Measurements from ENCODE around the gene KIAA0319L.

KIAA0319L gene

GRCh38 chr1:35535243-35535642 is 22.0 kb downstream of the KIAA0319L start:
- no peak for DNase-seq

- no peak for DNase-seq
Measured at GRCh38 chr1:35533586-35533985, 23.6 kb downstream of the KIAA0319L start.

GRCh38 chr1:35532497-35533223 is 24.5 kb downstream of the KIAA0319L start:
- no peak for DNase-seq

- DNase-seq, result no peak
Measured at GRCh38 chr1:35531368-35531767, 25.8 kb downstream of the KIAA0319L start.

- DNase-seq, result no peak
Measured at GRCh38 chr1:35530946-35531345, 26.3 kb downstream of the KIAA0319L start.

GRCh38 chr1:35530168-35530567 is 27.0 kb downstream of the KIAA0319L start:
- DNase-seq, result no peak

GRCh38 chr1:35524106-35524505 is 33.1 kb downstream of the KIAA0319L start:
- DNase-seq, result no peak

GRCh38 chr1:35519432-35519831 is 37.8 kb downstream of the KIAA0319L start:
- no peak for DNase-seq

- no peak for DNase-seq
Measured at GRCh38 chr1:35518183-35518582, 39.0 kb downstream of the KIAA0319L start.

- no peak for DNase-seq
Measured at GRCh38 chr1:35511305-35511704, 45.9 kb downstream of the KIAA0319L start.

- no peak for DNase-seq
Measured at GRCh38 chr1:35509558-35509957, 47.6 kb downstream of the KIAA0319L start.

GRCh38 chr1:35507947-35508346 is 49.3 kb downstream of the KIAA0319L start:
- DNase-seq, result no peak

GRCh38 chr1:35506960-35507912 is 50.0 kb downstream of the KIAA0319L start:
- DNase-seq, result no peak

- no peak for DNase-seq
Measured at GRCh38 chr1:35505911-35506798, 51.0 kb downstream of the KIAA0319L start.

- DNase-seq, result no peak
Measured at GRCh38 chr1:35502242-35502641, 55.0 kb downstream of the KIAA0319L start.

GRCh38 chr1:35500439-35500838 is 56.8 kb downstream of the KIAA0319L start:
- no peak for DNase-seq

GRCh38 chr1:35499652-35500176 is 57.5 kb downstream of the KIAA0319L start:
- DNase-seq, result no peak

GRCh38 chr1:35499231-35499630 is 58.0 kb downstream of the KIAA0319L start:
- DNase-seq, result no peak

GRCh38 chr1:35497571-35497970 is 59.6 kb downstream of the KIAA0319L start:
- no peak for DNase-seq

- DNase-seq, result no peak
Measured at GRCh38 chr1:35490250-35490649, 67.0 kb downstream of the KIAA0319L start.

- no peak for DNase-seq
Measured at GRCh38 chr1:35488336-35488735, 68.9 kb downstream of the KIAA0319L start.

- no peak for DNase-seq
Measured at GRCh38 chr1:35486858-35487408, 70.3 kb downstream of the KIAA0319L start.

Data from NCI-H187 treated with DMSO at 0.1 percent for 48 hours (cell line).